GM12872 (cell line): ENCODE measurements around the gene SOX8.

Experiments
- CTCF ChIP-seq: IDR thresholded peaks from 3 replicates; pipeline ENCODE4 v1.5.1; 2011; ENCODE audit warnings: low read depth, mild to moderate bottlenecking, low read length, moderate library complexity; ENCODE audit not compliant: insufficient read depth

The SOX8 gene

GRCh38 chr16:1028524-1029258 is 47.1 kb downstream of the SOX8 start:
- TF ChIP-seq CTCF = no peak

- no peak for TF ChIP-seq CTCF
These were observed 47.6 kb downstream of the SOX8 start for GRCh38 chr16:1029259-1029545.

- no peak for TF ChIP-seq CTCF
These were observed 48.9 kb downstream of the SOX8 start for GRCh38 chr16:1030473-1030901.

- TF ChIP-seq CTCF = no peak
These were observed 50.1 kb downstream of the SOX8 start for GRCh38 chr16:1031666-1032065.

GRCh38 chr16:1032607-1033006 is 51.0 kb downstream of the SOX8 start:
- no peak for TF ChIP-seq CTCF

- TF ChIP-seq CTCF = no peak
These were observed 51.6 kb downstream of the SOX8 start for GRCh38 chr16:1033128-1033679.

GRCh38 chr16:1034230-1035065 is 52.9 kb downstream of the SOX8 start:
- no peak for TF ChIP-seq CTCF
